OCI-LY7 (cell line): Measurements from ENCODE around the gene TBC1D1. TPM values are rescaled to one million over a fixed set of nuclear protein-coding genes. Genes with fewer than 3 reads are reported as not detected.

ENCODE experiments used
- BruUV-seq: library from RNA; stranded (reverse); fragments of 400-500 nt; replicated peaks from 2 replicates; lab custom pipeline; 2021; lab: Mats Ljungman, UMichigan
- CTCF ChIA-PET: fragments of 300-600 bp; sonication (Branson Sonifier 250); formaldehyde crosslinking; loops from one replicate; lab custom pipeline; 2022; ENCODE audit warnings: antibody characterized with exemption; ENCODE audit not compliant: unreplicated experiment; lab: Charles Lee
- POLR2A ChIA-PET: fragments of 300-600 bp; sonication (Branson Sonifier 250); formaldehyde crosslinking; loops from one replicate; lab custom pipeline; 2022; ENCODE audit warnings: antibody characterized with exemption; lab: Charles Lee
- DNase-seq: peaks from one replicate; pipeline ENCODE4 v3.0.0-alpha.2; 2015; ENCODE audit warnings: low spot score
- H2AFZ ChIP-seq: fragments of 200-600 bp; sonication (generic), shearing (Covaris generic); 2 replicates; pipeline ENCODE4 v1.6.1; 2014; ENCODE audit warnings: mild to moderate bottlenecking, antibody characterized with exemption, low read length, moderate library complexity
- H3K27ac ChIP-seq: fragments of 200-600 bp; sonication (generic); 2 replicates; pipeline ENCODE4 v1.5.1; 2014; ENCODE audit warnings: mixed run types, low read depth, mild to moderate bottlenecking, moderate library complexity, low read length, inconsistent platforms; ENCODE audit not compliant: poor library complexity, severe bottlenecking
- H3K36me3 ChIP-seq: fragments of 200-600 bp; sonication (generic); 2 replicates; pipeline ENCODE4 v1.6.1; 2014; ENCODE audit warnings: mild to moderate bottlenecking, antibody characterized with exemption, low read length, moderate library complexity, mixed read lengths; ENCODE audit not compliant: insufficient read depth
- H3K4me1 ChIP-seq: fragments of 200-600 bp; sonication (generic); 2 replicates; pipeline ENCODE4 v1.5.1; 2014; ENCODE audit warnings: mild to moderate bottlenecking, low read length; ENCODE audit not compliant: insufficient read depth, poor library complexity, severe bottlenecking
- H3K4me2 ChIP-seq: fragments of 200-600 bp; sonication (generic); 2 replicates; pipeline ENCODE4 v1.6.1; 2014; ENCODE audit warnings: mild to moderate bottlenecking, low read length
- H3K4me3 ChIP-seq: fragments of 200-600 bp; sonication (generic); 2 replicates; pipeline ENCODE4 v1.5.1; 2014; ENCODE audit warnings: mild to moderate bottlenecking, low read depth, low read length; ENCODE audit not compliant: poor library complexity, severe bottlenecking
- H3K79me2 ChIP-seq: fragments of 200-600 bp; sonication (generic); 2 replicates; pipeline ENCODE4 v1.6.1; 2016; ENCODE audit warnings: low read depth, mild to moderate bottlenecking, low read length, moderate library complexity, mixed read lengths; ENCODE audit not compliant: insufficient read depth
- H3K9me2 ChIP-seq: fragments of 200-600 bp; sonication (generic); 2 replicates; pipeline ENCODE4 v1.6.1; 2016; ENCODE audit warnings: mild to moderate bottlenecking, low read length, mixed read lengths; ENCODE audit not compliant: insufficient read depth
- H3K9me3 ChIP-seq: fragments of 200-600 bp; sonication (generic); 2 replicates; pipeline ENCODE4 v1.6.1; 2014; ENCODE audit warnings: mild to moderate bottlenecking, mixed run types, low read length, mixed read lengths
- H4K20me1 ChIP-seq: fragments of 200-600 bp; sonication (generic); 2 replicates; pipeline ENCODE4 v1.6.1; 2014; ENCODE audit warnings: mild to moderate bottlenecking, antibody characterized with exemption, low read length, moderate library complexity, mixed read lengths; ENCODE audit not compliant: insufficient read depth
- CTCF ChIP-seq: fragments of 200-600 bp; sonication (generic); conservative IDR thresholded peaks from 2 replicates; pipeline ENCODE4 v1.5.1; 2014; ENCODE audit warnings: mild to moderate bottlenecking, antibody characterized with exemption, low read length, moderate library complexity, mixed read lengths
- EZH2phosphoT487 ChIP-seq: fragments of 200-600 bp; sonication (generic); IDR thresholded peaks from 2 replicates; pipeline ENCODE4 v1.6.1; 2018; ENCODE audit warnings: low read depth, borderline replicate concordance, mild to moderate bottlenecking, mixed run types, antibody characterized with exemption, low read length, moderate library complexity, mixed read lengths
- intact Hi-C: fragments of 100-400 bp; cut with micrococcal nuclease; formaldehyde crosslinking; loops from one replicate; pipeline ENCODE4 v1.10.0; 2022; ENCODE audit not compliant: unreplicated experiment
- total RNA-seq, 2 experiments: library from RNA; depleted of rRNA in 1 of 2; stranded (reverse); fragments of >200 nt in 1 of 2; shearing (Covaris generic) in 1 of 2; gene quantifications; 2 replicates each; pipeline ENCODE4 v1.2.3, GENCODE V29; 2014 to 2022

The TBC1D1 gene
- total RNA-seq, 2 experiments from 2014 or later: 539 to 545 TPM

DNA sequence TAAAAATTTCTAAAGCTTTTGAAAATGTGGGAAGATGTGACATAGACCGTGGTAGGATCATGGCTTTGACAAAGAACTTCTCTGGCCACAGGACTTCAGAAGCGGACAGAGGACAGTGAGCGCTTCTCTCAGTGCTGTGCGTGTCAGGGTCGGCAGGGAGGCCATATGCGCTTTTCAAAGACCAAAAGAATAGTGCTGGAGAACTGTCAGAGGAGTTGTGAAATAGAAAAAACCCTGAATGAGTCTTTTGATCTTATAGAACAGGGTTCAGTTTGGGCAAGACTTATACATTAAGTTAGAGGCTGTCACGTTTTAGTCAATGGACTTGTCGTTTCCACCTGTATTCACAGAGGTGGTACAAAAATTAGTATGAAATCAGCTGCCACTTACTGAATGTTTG, 146.7 kb downstream of the TBC1D1 start:
- peaks cover 99% of the 10 kb centered on the region for H3K36me3 ChIP-seq

GRCh38 chr4:38040619-38041018, 149.7 kb downstream of the TBC1D1 start:
- no peaks in the 10 kb centered on the region for H3K4me1 ChIP-seq
- H3K4me2 ChIP-seq: no peak overlapping the region
- no peak overlapping the region for H3K27ac ChIP-seq
- no peaks in the 10 kb centered on the region; the same call in 1 of the 2 replicates for H3K79me2 ChIP-seq
- peaks cover 100% of the 10 kb centered on the region for H3K36me3 ChIP-seq
- H2AFZ ChIP-seq: no peak overlapping the region
- H3K4me3 ChIP-seq: no peak overlapping the region
- no peaks in the 10 kb centered on the region for H3K9me2 ChIP-seq
- intact Hi-C loops: no loop called here
- TF ChIP-seq EZH2phosphoT487: no peak
- no peak for TF ChIP-seq CTCF
- BruUV-seq: no TSS peak
- DNase-seq: no peak
- ChIA-PET POLR2A (interaction anchor here (0.6 to 1.0 kb wide), 4 partner anchors 12 to 56 kb away, joined by 3 to 6 read pairs (median 3); no protein-coding TSS in a partner anchor), CTCF (no interaction called here)
- no peaks in the 10 kb centered on the region for H3K9me3 ChIP-seq
- H4K20me1 ChIP-seq: no peaks in the 10 kb centered on the region

More for the DNA sequence above, 146.7 kb downstream of the TBC1D1 start:
- Histone ChIP-seq H3K79me2 (no peaks in the 10 kb centered on the region; the same call in 1 of the 2 replicates), H3K4me3 (no peak overlapping the region), H2AFZ (no peak overlapping the region), H3K9me2 (no peaks in the 10 kb centered on the region), H4K20me1 (no peaks in the 10 kb centered on the region), H3K27ac (no peak overlapping the region), H3K4me2 (no peak overlapping the region), H3K4me1 (peaks cover 14% of the 10 kb centered on the region), H3K9me3 (no peaks in the 10 kb centered on the region)
- POLR2A ChIA-PET: interaction anchor here (0.7 to 1.3 kb wide), 3 partner anchors 56 to 242 kb away, joined by 3 read pairs; no protein-coding TSS in a partner anchor
- DNase-seq: no peak
- BruUV-seq: no TSS peak
- intact Hi-C loops: loop anchor here (10.0 kb wide), 1 partner anchor 433 kb away; no protein-coding TSS in a partner anchor
- CTCF ChIA-PET: no interaction called here
- TF ChIP-seq CTCF (no peak), EZH2phosphoT487 (no peak)

DNA sequence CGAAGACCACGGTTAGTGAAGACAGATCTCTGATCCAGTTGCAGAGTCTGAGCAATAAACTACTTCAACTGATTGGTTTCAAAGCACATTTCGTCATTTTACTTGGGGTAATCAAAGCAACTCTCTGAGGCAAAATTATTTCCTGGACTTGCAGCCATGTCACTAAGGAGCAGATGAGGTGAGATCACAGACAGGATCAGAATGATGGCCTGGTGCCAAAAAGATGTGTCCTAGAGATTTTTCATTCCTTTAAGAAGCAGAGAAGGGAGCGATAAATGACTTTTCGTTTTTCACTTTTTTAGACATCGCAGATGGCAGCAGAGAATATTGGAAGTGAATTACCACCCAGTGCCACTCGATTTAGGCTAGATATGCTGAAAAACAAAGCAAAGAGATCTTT, 153.2 kb downstream of the TBC1D1 start:
- Histone ChIP-seq H3K9me2 (no peaks in the 10 kb centered on the region), H3K4me2 (no peak overlapping the region), H2AFZ (no peak overlapping the region), H3K4me3 (no peak overlapping the region), H3K4me1 (no peaks in the 10 kb centered on the region), H3K79me2 (no peaks in the 10 kb centered on the region; the same call in 1 of the 2 replicates), H3K36me3 (peaks cover 99% of the 10 kb centered on the region), H3K9me3 (no peaks in the 10 kb centered on the region), H3K27ac (no peak overlapping the region), H4K20me1 (no peaks in the 10 kb centered on the region)
- TF ChIP-seq CTCF (no peak), EZH2phosphoT487 (no peak)
- intact Hi-C loops: no loop called here
- DNase-seq: no peak
- ChIA-PET POLR2A (no interaction called here), CTCF (no interaction called here)
- no TSS peak for BruUV-seq
